T follicular helper cell (primary cell): Measurements from ENCODE around the gene FAM200B.

ENCODE experiments used
- DNase-seq: peaks from one replicate; pipeline ENCODE4 v3.0.0-alpha.2; 2020; ENCODE audit warnings: low read depth
- total RNA-seq, 2 experiments: gene quantifications; one replicate each; lab custom pipeline; 2026; lab: John Stamatoyannopoulos, UW

The FAM200B gene
- total RNA-seq: 1.7 to 6.1 reads per million in 2 experiments

DNA sequence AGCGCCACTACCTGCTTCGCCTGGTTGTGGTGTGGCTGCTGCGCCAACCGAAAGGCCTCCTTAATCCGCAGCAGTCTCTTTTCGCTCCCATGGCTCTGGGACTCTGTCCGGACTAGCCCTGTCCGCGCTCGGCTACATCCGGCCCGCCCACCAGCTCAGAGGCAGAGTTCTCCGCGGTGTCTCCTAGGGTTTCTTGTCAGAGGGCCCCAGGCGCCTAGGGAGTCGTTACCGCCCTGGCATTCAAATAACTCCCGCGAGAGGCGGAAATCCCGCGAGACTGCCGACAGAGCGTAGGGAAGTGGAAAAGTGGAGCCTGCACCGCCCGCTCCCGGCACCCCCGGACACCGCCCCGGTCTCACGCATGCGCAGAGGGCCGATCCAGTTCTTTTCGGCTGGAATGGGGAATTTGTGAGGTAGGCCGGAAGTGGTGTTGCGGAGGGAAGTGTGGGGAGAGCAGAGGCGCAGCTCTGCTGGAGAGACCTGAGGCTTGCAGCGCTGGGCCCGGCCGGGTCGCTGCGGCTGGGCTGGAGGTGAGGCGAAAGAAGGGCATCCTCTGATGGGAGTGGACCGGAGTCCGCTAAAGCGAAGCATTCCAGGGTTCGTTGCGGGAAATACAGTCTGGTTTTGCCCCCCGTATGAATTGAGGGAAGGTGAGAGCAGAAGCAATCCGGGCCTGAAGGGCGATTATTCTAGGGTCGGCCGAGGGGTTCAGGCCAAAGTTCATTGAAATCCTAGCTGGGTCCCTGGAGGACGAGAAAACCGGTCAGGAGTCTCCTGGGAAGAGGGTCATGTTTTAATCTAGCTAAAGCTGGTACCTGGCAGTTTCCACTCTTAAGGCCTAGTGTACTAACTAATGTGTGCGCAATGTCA, at the start of gene FAM200B:
Gene FAM200B, plus strand, starts transcription at position 456 of the 870 bp plus-strand sequence. CDS start 5,151 bp downstream, outside the sequence.
- DNase-seq: peak; percentile 95

GRCh38 chr4:15636818-15637217, 44.8 kb upstream of the FAM200B start:
- DNase-seq: no peak

- DNase-seq: no peak
Observed at GRCh38 chr4:15638418-15638817, 43.2 kb upstream of the FAM200B start.

DNA sequence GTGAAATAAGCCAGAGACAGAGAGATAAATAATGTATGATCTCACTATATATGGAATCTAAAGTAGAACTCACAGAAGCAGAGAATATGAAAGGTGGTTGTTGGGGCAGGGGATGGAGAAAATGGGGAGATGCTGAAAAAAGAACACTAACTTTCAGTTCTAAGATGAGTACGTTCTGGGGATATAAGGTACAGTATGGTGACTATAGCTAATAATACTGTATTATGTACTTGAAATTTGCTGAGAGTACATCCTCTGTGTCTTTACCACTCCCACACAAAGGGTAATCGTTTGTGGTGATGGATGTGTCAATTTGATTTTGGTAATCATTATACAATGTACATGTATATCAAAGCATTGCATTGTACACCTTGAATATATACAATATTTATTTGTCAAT, 33.0 kb upstream of the FAM200B start:
- no peak for DNase-seq

DNA sequence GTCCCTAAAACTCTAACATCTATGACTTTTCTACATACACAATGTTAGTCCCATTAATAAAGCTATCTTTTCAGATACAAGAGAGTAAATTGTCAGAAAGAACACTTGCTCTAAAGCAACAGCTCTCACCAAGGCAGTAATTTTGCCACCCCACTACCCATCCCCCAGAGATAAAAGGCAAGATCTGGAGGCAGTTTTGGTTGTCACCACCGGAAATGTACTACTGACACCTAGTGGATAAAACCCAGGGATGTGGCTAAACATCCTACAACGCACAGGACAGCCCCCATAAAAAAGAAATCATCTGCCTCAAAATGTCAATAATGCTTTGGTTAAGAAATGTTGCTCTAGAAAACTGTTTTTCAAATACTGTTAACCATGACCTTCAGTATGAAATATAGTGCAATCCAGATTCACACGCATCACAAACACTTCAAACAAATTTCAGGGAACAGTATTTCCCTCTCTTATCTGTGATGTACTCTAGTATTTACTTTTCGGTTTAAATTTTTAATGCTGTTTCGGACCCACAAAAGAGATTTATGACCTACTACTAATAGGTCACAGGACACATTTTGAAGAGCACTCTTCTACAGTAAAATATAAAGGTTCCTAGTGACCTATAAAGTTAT, 31.6 kb upstream of the FAM200B start:
- DNase-seq: peak; percentile 53

GRCh38 chr4:15651676-15652075, 30.0 kb upstream of the FAM200B start:
- no peak for DNase-seq

DNA sequence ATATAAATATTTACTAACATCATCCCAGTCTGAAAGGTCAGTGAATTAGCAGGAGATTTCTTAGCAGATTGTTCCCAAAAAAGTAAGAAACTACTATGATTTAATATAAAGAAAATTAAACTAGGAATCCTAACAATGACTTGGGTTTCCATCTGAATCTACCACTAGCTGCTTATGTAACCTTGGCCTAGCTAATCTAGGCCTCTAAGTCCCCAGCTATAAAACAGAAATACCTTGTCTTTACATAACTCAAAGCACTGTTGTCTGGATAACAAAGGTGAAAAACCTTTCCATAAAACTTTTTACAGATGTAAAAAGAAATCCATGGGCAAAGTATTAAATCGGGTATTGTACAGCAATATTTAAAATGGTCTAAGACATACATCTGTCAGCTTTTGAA, 29.4 kb upstream of the FAM200B start:
- DNase-seq: no peak

DNA sequence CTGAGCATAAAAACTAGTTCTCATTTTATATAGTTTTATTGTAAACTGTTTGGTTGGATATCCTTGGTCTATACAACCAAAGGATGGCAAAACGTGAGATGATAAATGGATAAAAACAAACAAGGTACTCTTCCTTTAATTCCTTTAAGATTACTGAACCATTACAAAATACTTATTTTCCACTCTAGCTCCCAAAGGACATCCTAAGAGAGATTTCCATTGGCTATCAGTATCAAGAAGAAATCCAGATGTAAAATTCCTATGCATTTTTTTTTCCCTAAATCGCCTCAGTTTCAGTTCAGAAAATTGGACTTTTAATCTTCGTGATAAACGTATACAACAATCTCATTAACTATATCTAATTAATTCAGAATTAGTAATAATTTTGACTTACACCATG, 28.8 kb upstream of the FAM200B start:
- DNase-seq: no peak

- no peak for DNase-seq
Observed at GRCh38 chr4:15653420-15653819, 28.2 kb upstream of the FAM200B start.

DNA sequence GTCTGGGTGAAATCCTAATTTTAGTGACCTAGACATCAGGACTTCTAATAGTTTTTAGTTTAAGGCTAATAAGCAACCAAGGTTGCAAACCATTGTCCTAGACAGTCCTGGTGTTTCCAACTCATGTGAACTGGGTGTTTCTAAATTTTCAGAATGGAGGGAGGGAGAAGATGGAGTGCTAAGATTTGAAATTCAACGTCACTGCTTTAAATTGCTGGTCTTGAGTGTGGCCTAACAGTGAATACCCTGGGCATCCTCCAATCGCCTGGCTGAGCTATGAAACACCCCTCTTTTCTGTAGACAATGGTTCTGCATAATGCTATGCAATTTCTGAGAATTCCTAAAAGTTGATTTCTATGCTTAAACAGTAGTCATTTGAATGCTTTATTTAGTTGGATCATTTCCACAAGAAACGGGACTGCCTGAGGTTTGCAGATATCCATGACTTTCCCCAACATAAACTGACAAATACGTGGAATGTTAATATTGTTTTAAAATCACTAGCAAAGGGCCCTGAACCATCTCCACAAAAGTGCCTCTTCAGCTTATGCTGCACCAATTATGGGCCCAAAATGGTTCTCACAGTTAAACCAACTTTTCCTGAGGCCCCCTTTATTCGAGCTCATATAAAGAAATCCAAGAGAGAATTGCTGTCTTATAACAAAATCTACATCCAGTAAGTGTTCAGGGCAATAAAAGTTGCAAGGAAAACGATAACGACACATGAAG, 27.6 kb upstream of the FAM200B start:
- DNase-seq: no peak

DNA sequence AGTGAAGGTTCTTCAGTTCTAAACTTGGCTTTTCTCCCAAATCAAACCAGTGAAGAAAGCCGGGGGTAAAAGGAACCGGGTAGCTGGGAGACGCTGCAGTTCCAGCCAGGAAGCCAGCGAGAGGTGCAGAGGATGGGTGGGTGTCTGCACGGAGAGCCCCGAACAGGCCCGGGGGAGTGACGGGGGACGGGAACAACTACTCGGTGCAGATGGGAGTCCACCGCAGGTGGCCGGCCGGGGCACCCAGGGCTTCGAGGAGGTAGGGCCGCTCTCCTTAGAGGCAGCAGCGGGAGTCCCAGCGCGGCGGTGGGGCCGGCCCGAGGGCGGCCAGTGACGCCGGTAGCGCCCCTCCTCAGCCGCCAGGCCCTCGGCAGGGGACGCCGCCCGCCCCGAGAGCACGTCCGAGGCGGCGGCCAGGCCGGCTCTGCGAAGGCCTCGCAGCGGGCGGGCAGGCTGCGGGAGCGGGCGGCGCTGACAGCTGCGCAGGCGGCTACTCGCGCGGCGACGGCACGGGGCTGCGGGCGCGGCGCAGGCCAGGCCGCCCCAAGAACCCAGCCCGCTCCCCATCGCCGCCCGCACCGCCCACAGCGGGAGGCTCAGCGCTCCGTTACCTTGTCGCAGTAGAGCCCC, 26.9 kb upstream of the FAM200B start:
- peak; percentile 15 for DNase-seq

DNA sequence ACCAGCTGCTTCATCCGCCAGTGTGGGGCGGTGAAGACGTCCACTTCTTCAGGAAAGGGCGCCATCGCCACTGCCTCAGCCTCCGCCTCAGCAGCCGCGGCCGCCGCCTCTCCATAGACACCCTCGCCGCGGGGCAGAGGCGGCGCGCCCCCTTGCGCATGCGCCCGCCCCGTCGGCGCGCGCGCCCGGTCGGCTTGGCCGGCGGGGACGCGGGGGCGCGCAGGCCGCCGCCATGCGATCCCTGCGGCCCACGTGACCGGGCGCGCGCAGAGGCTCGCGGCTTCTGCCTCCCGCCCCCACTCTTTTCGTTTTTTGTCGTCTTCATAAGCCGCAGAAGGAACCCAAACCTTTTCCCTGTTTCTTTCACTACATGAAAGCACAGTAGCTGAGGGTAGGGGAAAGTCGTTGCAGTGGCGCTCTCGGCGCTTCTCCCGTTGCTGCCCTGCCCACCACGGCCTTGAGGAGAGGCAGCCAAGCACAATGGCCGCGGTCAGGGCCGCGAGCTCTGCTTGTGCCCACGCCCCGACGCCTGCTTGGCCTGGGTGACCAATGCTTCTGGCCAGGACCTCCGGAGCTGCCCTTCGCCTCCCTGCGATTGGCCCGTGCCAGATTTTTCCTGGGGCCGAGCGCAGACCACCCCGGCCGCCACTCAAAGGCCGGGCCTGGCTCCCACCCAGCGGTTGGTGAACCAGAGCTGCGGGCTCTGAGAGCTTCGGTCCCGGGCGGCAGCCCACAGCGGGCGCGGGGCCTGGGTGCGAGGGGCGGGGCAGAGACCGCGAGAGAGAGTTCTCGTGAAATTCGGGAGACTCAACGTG, 26.2 kb upstream of the FAM200B start, which contains the start of gene FBXL5:
Gene FBXL5, minus strand, starts transcription at position 135 of the 815 bp plus-strand sequence. Its CDS starts 70 bp downstream, at position 65.
- DNase-seq: peak; percentile 73

- DNase-seq: peak; percentile 8
Observed at GRCh38 chr4:15656038-15656470, 25.6 kb upstream of the FAM200B start.

- DNase-seq: no peak
Observed at GRCh38 chr4:15657366-15657765, 24.3 kb upstream of the FAM200B start.

DNA sequence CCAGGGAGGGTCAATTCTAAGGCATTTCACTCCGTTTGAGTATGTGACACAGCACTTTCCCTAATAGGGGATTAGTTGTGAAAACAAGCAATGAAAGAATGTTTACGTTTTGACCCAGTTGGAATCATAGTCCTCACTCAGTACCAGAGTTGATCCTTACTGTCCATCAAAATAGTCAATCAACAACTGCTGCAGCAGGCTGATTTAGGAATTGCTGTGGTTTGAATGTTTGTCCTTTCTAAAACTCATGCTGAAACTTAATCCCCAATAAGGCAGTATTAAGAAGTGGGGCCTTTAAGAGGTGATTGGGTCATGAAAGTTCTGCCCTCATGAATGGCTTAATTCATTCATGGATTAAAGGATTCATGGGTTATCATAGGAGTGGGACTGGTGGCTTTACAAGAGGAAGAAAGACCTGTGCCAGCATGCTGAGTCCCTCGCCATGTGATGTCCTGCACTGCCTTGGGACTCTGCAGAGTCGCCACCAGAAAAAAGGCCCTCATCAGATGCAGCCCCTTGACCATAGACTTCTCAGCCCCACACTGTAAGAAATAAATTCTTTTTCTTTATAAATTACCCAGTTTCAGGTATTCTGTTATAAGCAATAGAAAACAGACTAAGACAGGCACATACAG, 23.4 kb upstream of the FAM200B start:
- DNase-seq: no peak

DNA sequence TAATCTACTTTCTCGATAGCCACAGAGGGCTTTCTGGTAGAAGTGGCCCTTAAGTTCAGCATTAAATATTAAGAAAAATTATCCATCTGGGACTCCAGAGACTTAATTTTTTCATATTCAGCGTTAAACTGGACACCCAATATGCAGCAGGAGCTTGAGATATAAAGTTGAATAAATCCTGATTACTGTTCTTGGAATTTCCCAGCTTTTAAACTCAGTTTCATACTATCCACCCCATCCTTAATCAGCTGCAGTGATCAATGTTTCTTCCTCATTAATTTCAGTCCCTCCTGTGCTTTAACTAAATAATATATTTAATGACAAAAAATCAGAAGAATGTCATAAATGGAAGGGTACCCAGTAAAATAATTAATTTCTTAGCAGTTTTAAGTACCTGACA, 22.8 kb upstream of the FAM200B start:
- no peak for DNase-seq

- DNase-seq: no peak
Observed at GRCh38 chr4:15659768-15660570, 21.7 kb upstream of the FAM200B start.

GRCh38 chr4:15665753-15666365, 15.8 kb upstream of the FAM200B start:
- no peak for DNase-seq

DNA sequence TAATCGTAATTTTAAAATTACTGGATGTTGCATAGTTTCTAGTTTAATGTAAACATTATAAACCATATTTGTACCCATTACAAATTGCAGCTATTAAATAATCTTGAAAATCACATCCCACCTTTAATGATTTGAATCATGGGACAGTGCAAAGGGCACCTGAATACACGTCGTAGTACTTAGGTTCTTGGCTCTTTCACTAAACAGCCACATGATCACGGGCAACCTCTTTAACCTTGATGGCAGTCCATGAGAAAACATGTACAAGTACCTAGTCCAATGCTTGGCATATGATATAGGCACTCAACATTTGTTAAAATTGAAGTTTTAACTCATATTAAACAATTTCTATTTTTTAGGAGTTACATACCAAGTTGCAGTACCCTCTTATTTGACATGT, 14.6 kb upstream of the FAM200B start:
- DNase-seq: no peak
